IMR-90 (cell line): ENCODE measurements around the gene MINDY3. TPM values are rescaled to one million over a fixed set of nuclear protein-coding genes. Genes with fewer than 3 reads are reported as not detected.

Source experiments
- ATAC-seq: fragments of 200-7000 bp; cut with Tn5 transposase; 2 replicates; pipeline ENCODE4 v1.9.1; 2020; ENCODE audit warnings: low read depth, mild to moderate bottlenecking, moderate library complexity
- BruUV-seq: library from RNA; stranded (reverse); fragments of 400-500 nt; replicated peaks from 2 replicates; lab custom pipeline; 2021; lab: Mats Ljungman, UMichigan
- CTCF ChIA-PET: fragments of 300-600 bp; formaldehyde crosslinking; extraction: SDS; loops from one replicate; lab custom pipeline; 2021; ENCODE audit warnings: antibody characterized with exemption; lab: Yijun Ruan, JAX
- POLR2A ChIA-PET: fragments of 300-600 bp; sonication (Branson Sonifier 250); formaldehyde crosslinking; loops from one replicate; lab custom pipeline; 2022; ENCODE audit warnings: antibody characterized with exemption; ENCODE audit not compliant: unreplicated experiment; lab: Charles Lee
- DNase-seq: peaks from one replicate; pipeline ENCODE4 v3.0.0; 2013
- H2AFZ ChIP-seq: replicated peaks from 2 replicates; pipeline ENCODE3; 2013; ENCODE audit warnings: low read length, mild to moderate bottlenecking; ENCODE audit not compliant: poor library complexity
- H2AK5ac ChIP-seq: 2 replicates; pipeline ENCODE4 v1.6.1; 2013; ENCODE audit warnings: low read depth, low read length, inconsistent platforms
- H2AK9ac ChIP-seq: replicated peaks from 2 replicates; pipeline ENCODE3; 2013; ENCODE audit warnings: mild to moderate bottlenecking, low read depth, low read length, moderate library complexity; ENCODE audit not compliant: poor library complexity
- H2BK120ac ChIP-seq: 2 replicates; pipeline ENCODE4 v1.6.1; 2013; ENCODE audit warnings: low read depth, low read length, inconsistent platforms
- H2BK15ac ChIP-seq: 3 replicates; pipeline ENCODE4 v1.6.1; 2013; ENCODE audit warnings: low read depth, low read length, inconsistent platforms
- H2BK20ac ChIP-seq: 2 replicates; pipeline ENCODE4 v1.6.1; 2013; ENCODE audit warnings: low read depth, mild to moderate bottlenecking, inconsistent platforms, low read length, moderate library complexity
- H2BK5ac ChIP-seq: 2 replicates; pipeline ENCODE4 v1.6.1; 2013; ENCODE audit warnings: mild to moderate bottlenecking, low read depth, low read length, inconsistent platforms; ENCODE audit not compliant: poor library complexity, severe bottlenecking
- H3K14ac ChIP-seq: replicated peaks from 2 replicates; pipeline ENCODE4 v1.6.1; 2013; ENCODE audit warnings: low read depth, low read length, inconsistent platforms
- H3K18ac ChIP-seq: 2 replicates; pipeline ENCODE4 v1.6.1; 2013; ENCODE audit warnings: low read depth, low read length, control low read depth
- H3K23ac ChIP-seq: 2 replicates; pipeline ENCODE4 v1.6.1; 2013; ENCODE audit warnings: low read depth, low read length, inconsistent platforms
- H3K27ac ChIP-seq: 2 replicates; pipeline ENCODE4 v1.5.1; 2013; ENCODE audit warnings: mild to moderate bottlenecking, control low read depth, low read length; ENCODE audit not compliant: insufficient read depth
- H3K27me3 ChIP-seq: 2 replicates; pipeline ENCODE4 v1.6.1; 2013; ENCODE audit warnings: low read length; ENCODE audit not compliant: control insufficient read depth, insufficient read depth
- H3K36me3 ChIP-seq: 2 replicates; pipeline ENCODE4 v1.6.1; 2013; ENCODE audit warnings: low read length, mixed read lengths; ENCODE audit not compliant: control insufficient read depth, insufficient read depth
- H3K4ac ChIP-seq: 2 replicates; pipeline ENCODE4 v1.6.1; 2013; ENCODE audit warnings: low read depth, low read length, inconsistent platforms
- H3K4me1 ChIP-seq: 2 replicates; pipeline ENCODE4 v1.6.1; 2013; ENCODE audit warnings: low read length, mixed read lengths; ENCODE audit not compliant: control insufficient read depth, insufficient read depth
- H3K4me2 ChIP-seq: 2 replicates; pipeline ENCODE4 v1.6.1; 2013; ENCODE audit warnings: low read depth, mild to moderate bottlenecking, control low read depth, low read length, moderate library complexity
- H3K4me3 ChIP-seq: 2 replicates; pipeline ENCODE4 v1.5.1; 2013; ENCODE audit warnings: low read depth, mild to moderate bottlenecking, control low read depth, low read length, moderate library complexity; ENCODE audit not compliant: insufficient read depth
- H3K56ac ChIP-seq: 2 replicates; pipeline ENCODE4 v1.6.1; 2013; ENCODE audit warnings: low read length, inconsistent platforms; ENCODE audit not compliant: insufficient read depth; ENCODE audit errors: extremely low read depth
- H3K79me1 ChIP-seq, 2 experiments: 2 replicates each; pipeline ENCODE4 v1.6.1; 2013; ENCODE audit warnings: low read length in 2 of 2, inconsistent platforms in 1 of 2, low read depth in 1 of 2
- H3K9ac ChIP-seq: 2 replicates; pipeline ENCODE4 v1.6.1; 2013; ENCODE audit warnings: low read depth, low read length, control low read depth
- H3K9me1 ChIP-seq: 2 replicates; pipeline ENCODE4 v1.6.1; 2013; ENCODE audit warnings: low read length, inconsistent platforms; ENCODE audit not compliant: insufficient read depth
- H3K9me3 ChIP-seq: 2 replicates; pipeline ENCODE4 v1.6.1; 2013; ENCODE audit warnings: low read length; ENCODE audit not compliant: control insufficient read depth, insufficient read depth
- H4K20me1 ChIP-seq: 2 replicates; pipeline ENCODE4 v1.6.1; 2013; ENCODE audit warnings: low read length, inconsistent platforms; ENCODE audit not compliant: insufficient read depth
- H4K5ac ChIP-seq: 2 replicates; pipeline ENCODE4 v1.6.1; 2013; ENCODE audit warnings: mild to moderate bottlenecking, low read depth, low read length, control low read depth
- H4K8ac ChIP-seq, 2 experiments: 2 replicates each; pipeline ENCODE4 v1.6.1; 2013; ENCODE audit warnings: low read depth in 2 of 2, low read length in 2 of 2, control low read depth in 1 of 2, inconsistent platforms in 1 of 2
- H4K91ac ChIP-seq: 2 replicates; pipeline ENCODE4 v1.6.1; 2013; ENCODE audit warnings: low read depth, low read length, inconsistent platforms; ENCODE audit not compliant: insufficient read depth
- BHLHE40 ChIP-seq: fragments of 150-350 bp; IDR thresholded peaks from 2 replicates; pipeline ENCODE4 v1.6.1; 2016; ENCODE audit warnings: mild to moderate bottlenecking, low read depth, low read length
- CHD1 ChIP-seq: IDR thresholded peaks from 2 replicates; pipeline ENCODE4 v1.6.1; 2012; ENCODE audit warnings: low read depth, low read length, improper control_type of control experiment
- MAZ ChIP-seq: IDR thresholded peaks from 2 replicates; pipeline ENCODE4 v1.6.1; 2012; ENCODE audit warnings: low read depth, mild to moderate bottlenecking, low read length, improper control_type of control experiment, moderate library complexity, borderline replicate concordance
- NFE2L2 ChIP-seq: fragments of 150-350 bp; IDR thresholded peaks from 2 replicates; pipeline ENCODE4 v1.6.1; 2016; ENCODE audit warnings: low read depth, mild to moderate bottlenecking, low read length
- POLR2A ChIP-seq: IDR thresholded peaks from 2 replicates; pipeline ENCODE4 v1.6.1; 2012; ENCODE audit warnings: mild to moderate bottlenecking, low read depth, low read length
- RAD21 ChIP-seq: IDR thresholded peaks from 2 replicates; pipeline ENCODE4 v1.6.1; 2012; ENCODE audit warnings: low read length, improper control_type of control experiment
- RCOR1 ChIP-seq: IDR thresholded peaks from 2 replicates; pipeline ENCODE4 v1.6.1; 2012; ENCODE audit warnings: mild to moderate bottlenecking, low read length, improper control_type of control experiment; ENCODE audit not compliant: insufficient replicate concordance
- WGBS, 2 experiments: methylation state at CpG; one replicate each; pipeline versions ENCODE4 v1.1.5 to v1.1.7; 2013; ENCODE audit warnings: missing lambda C conversion rate in 2 of 2; ENCODE audit not compliant: insufficient read length in 1 of 2; ENCODE audit errors: extremely low coverage in 2 of 2; 5-methylcytosine and 5-hydroxymethylcytosine counted together
- dilution Hi-C: fragments of 300-500 bp; cut with HindIII; formaldehyde crosslinking; loops from one replicate; pipeline ENCODE4 v1.14.3; 2018; ENCODE audit warnings: low sequenced_read_pairs; ENCODE audit not compliant: unreplicated experiment
- in situ Hi-C: fragments of 300-500 bp; cut with MboI; formaldehyde crosslinking; loops from 3 replicates; pipeline ENCODE4 v1.14.3; 2019; ENCODE audit warnings: low sequenced_read_pairs, inconsistent platforms, mixed read lengths
- intact Hi-C: fragments of 100-400 bp; cut with micrococcal nuclease; formaldehyde crosslinking; loops from 2 replicates; pipeline ENCODE4 v1.10.0; 2022
- polyA plus RNA-seq, 3 experiments: library from polyadenylated mRNA; depleted of rRNA; stranded (reverse); fragments of >200 nt; gene quantifications; 2 replicates each; pipeline ENCODE4 v1.2.3, GENCODE V29; 2012; ENCODE audit warnings: low replicate concordance in 1 of 3
- total RNA-seq: library from RNA; depleted of rRNA; stranded (reverse); fragments of >200 nt; gene quantifications from 2 replicates; pipeline ENCODE4 v1.2.3, GENCODE V29; 2012
- TF ChIP-seq, protein P1 (sequence below): conservative IDR thresholded peaks from 2 replicates; pipeline ENCODE4 v1.5.1; 2012; ENCODE audit warnings: mild to moderate bottlenecking, low read depth, low read length, improper control_type of control experiment
- TF ChIP-seq, protein P2 (sequence below): fragments of 150-350 bp; IDR thresholded peaks from 2 replicates; pipeline ENCODE4 v1.6.1; 2016; ENCODE audit warnings: low read depth, mild to moderate bottlenecking, low read length, moderate library complexity, borderline replicate concordance

MINDY3 gene
- total and polyA plus RNA-seq, 2 of the 4 experiments (the other 2 are of a cell fraction) = 13.9 to 14.5 TPM

DNA sequence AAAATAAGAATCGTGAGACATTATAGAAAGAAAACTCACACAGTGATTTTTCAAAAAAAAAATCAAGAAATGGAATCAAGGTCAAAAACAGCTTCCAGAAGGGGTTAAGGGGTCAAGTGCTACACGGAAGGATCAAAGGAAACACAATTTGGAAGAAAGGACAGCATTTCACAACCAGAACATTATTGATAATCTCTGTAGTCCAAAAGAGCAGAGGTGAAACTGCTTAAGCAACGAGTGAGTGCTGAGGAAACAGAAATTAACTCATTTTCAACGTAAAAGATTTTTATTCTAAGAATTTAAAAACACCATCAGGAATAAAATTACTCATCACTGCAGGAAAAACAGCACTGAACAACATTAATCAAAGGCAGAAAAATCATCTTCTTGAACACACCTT lies 23.5 kb downstream of the MINDY3 start:
- BruUV-seq = no TSS peak
- no peak overlapping the region for H3K4ac ChIP-seq
- no peak overlapping the region for H2BK5ac ChIP-seq
- no peak overlapping the region for H2BK20ac ChIP-seq
- intact Hi-C loops = no loop called here
- ChIA-PET POLR2A (no interaction called here), CTCF (no interaction called here)
- dilution Hi-C loops = no loop called here
- DNase-seq = no peak
- H4K20me1 ChIP-seq = no peaks in the 10 kb centered on the region
- peaks cover 2% of the 10 kb centered on the region; the same call in 1 of the 2 replicates for H3K36me3 ChIP-seq
- no peak overlapping the region for H3K4me3 ChIP-seq
- H3K4me1 ChIP-seq = no peaks in the 10 kb centered on the region
- H3K9me1 ChIP-seq = peaks cover 4% of the 10 kb centered on the region; the same call in 1 of the 2 replicates
- no peaks in the 10 kb centered on the region for H3K9me3 ChIP-seq
- WGBS, 2 experiments = no CpG with 5 or more reads among the region's 4 CpGs
- H4K91ac ChIP-seq = no peak overlapping the region
- H3K4me2 ChIP-seq = no peak overlapping the region
- no peak overlapping the region for H4K5ac ChIP-seq
- ATAC-seq = no peak
- no peaks in the 10 kb centered on the region for H3K27me3 ChIP-seq
- no peak overlapping the region for H3K14ac ChIP-seq
- no peak overlapping the region for H3K27ac ChIP-seq
- no peak overlapping the region for H3K18ac ChIP-seq
- no peak overlapping the region for H2AFZ ChIP-seq
- no peak overlapping the region for H3K23ac ChIP-seq
- H3K56ac ChIP-seq = no peak overlapping the region
- no peak for TF ChIP-seq POLR2A
- TF ChIP-seq RAD21 = no peak
- TF ChIP-seq, protein P1, sequence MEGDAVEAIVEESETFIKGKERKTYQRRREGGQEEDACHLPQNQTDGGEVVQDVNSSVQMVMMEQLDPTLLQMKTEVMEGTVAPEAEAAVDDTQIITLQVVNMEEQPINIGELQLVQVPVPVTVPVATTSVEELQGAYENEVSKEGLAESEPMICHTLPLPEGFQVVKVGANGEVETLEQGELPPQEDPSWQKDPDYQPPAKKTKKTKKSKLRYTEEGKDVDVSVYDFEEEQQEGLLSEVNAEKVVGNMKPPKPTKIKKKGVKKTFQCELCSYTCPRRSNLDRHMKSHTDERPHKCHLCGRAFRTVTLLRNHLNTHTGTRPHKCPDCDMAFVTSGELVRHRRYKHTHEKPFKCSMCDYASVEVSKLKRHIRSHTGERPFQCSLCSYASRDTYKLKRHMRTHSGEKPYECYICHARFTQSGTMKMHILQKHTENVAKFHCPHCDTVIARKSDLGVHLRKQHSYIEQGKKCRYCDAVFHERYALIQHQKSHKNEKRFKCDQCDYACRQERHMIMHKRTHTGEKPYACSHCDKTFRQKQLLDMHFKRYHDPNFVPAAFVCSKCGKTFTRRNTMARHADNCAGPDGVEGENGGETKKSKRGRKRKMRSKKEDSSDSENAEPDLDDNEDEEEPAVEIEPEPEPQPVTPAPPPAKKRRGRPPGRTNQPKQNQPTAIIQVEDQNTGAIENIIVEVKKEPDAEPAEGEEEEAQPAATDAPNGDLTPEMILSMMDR = no peak
- TF ChIP-seq NFE2L2 = no peak
- TF ChIP-seq, protein P2, sequence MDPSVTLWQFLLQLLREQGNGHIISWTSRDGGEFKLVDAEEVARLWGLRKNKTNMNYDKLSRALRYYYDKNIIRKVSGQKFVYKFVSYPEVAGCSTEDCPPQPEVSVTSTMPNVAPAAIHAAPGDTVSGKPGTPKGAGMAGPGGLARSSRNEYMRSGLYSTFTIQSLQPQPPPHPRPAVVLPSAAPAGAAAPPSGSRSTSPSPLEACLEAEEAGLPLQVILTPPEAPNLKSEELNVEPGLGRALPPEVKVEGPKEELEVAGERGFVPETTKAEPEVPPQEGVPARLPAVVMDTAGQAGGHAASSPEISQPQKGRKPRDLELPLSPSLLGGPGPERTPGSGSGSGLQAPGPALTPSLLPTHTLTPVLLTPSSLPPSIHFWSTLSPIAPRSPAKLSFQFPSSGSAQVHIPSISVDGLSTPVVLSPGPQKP = no peak
- no peak for TF ChIP-seq MAZ
- TF ChIP-seq BHLHE40 = no peak
- TF ChIP-seq CHD1 = no peak
- TF ChIP-seq RCOR1 = no peak
- no peak overlapping the region for H3K9ac ChIP-seq
- no peak overlapping the region for H4K8ac ChIP-seq
- H2BK120ac ChIP-seq = no peak overlapping the region
- in situ Hi-C loops = no loop called here
- no peak overlapping the region for H2BK15ac ChIP-seq
- H2AK5ac ChIP-seq = no peak overlapping the region
- peaks cover 0 to 7% of the 10 kb centered on the region in 2 experiments; a peak in 2 of 4 replicates for H3K79me1 ChIP-seq
- no peak overlapping the region for H2AK9ac ChIP-seq
